ENCODE data around the gene SNCB.
A peak's percentile ranks its signal among the peaks of the same experiment; 100 is the strongest.

The SNCB gene

GRCh38 chr5:176629853-176630680 lies at the start of gene SNCB, which contains the start of gene EIF4E1B:
Gene SNCB, minus strand, starts transcription at chr5:176630534. Its CDS starts 880 bp downstream, at chr5:176629654.
Gene EIF4E1B, plus strand, starts transcription at chr5:176630675. Its CDS starts 12,113 bp downstream, at chr5:176642788.
- DNase-seq, result peak; percentile 36

- DNase-seq, result no peak
Observed at GRCh38 chr5:176679365-176680225, 49.3 kb upstream of the SNCB start.

GRCh38 chr5:176678584-176678983 lies 48.2 kb upstream of the SNCB start:
- DNase-seq, result no peak

- DNase-seq, result no peak
Observed at GRCh38 chr5:176677209-176677939, 47.0 kb upstream of the SNCB start.

GRCh38 chr5:176676361-176676824 lies 46.1 kb upstream of the SNCB start:
- no peak for DNase-seq

GRCh38 chr5:176675676-176676360 lies 45.5 kb upstream of the SNCB start:
- DNase-seq, result no peak

GRCh38 chr5:176674799-176675198 lies 44.5 kb upstream of the SNCB start:
- no peak for DNase-seq

GRCh38 chr5:176673651-176674583 lies 43.6 kb upstream of the SNCB start:
- DNase-seq, result no peak

- DNase-seq, result no peak
Observed at GRCh38 chr5:176671890-176672747, 41.8 kb upstream of the SNCB start.

GRCh38 chr5:176671399-176671798 lies 41.1 kb upstream of the SNCB start:
- DNase-seq, result no peak

- no peak for DNase-seq
Observed at GRCh38 chr5:176670449-176670848, 40.1 kb upstream of the SNCB start.

- no peak for DNase-seq
Observed at GRCh38 chr5:176667637-176668036, 37.3 kb upstream of the SNCB start.

GRCh38 chr5:176665517-176665916 lies 35.2 kb upstream of the SNCB start:
- DNase-seq, result no peak

GRCh38 chr5:176664886-176665285 lies 34.6 kb upstream of the SNCB start:
- no peak for DNase-seq

- no peak for DNase-seq
Observed at GRCh38 chr5:176664479-176664878, 34.1 kb upstream of the SNCB start.

- DNase-seq, result no peak
Observed at GRCh38 chr5:176663566-176663965, 33.2 kb upstream of the SNCB start.

GRCh38 chr5:176662371-176663333 lies 32.3 kb upstream of the SNCB start:
- no peak for DNase-seq

GRCh38 chr5:176661676-176662075 lies 31.3 kb upstream of the SNCB start:
- no peak for DNase-seq
